GM23338 (cell line): ENCODE data around the gene CMYA5. TPM values are rescaled to one million over a fixed set of nuclear protein-coding genes. Genes with fewer than 3 reads are reported as not detected.

Source experiments
- ATAC-seq: fragments of 200-7000 bp; cut with Tn5 transposase; 3 replicates; pipeline ENCODE4 v1.9.1; 2020
- DNase-seq: peaks from one replicate; pipeline ENCODE4 v3.0.0-alpha.2; 2015; ENCODE audit warnings: low spot score
- H2AFZ ChIP-seq: fragments of 200-600 bp; sonication (generic); 2 replicates; pipeline ENCODE4 v1.8.0; 2016; ENCODE audit warnings: antibody characterized with exemption, mild to moderate bottlenecking, moderate library complexity
- H3F3A ChIP-seq: fragments of 200-600 bp; sonication (generic); replicated peaks from 2 replicates; pipeline ENCODE4 v1.8.0; 2017; ENCODE audit warnings: antibody characterized with exemption, mixed run types, low read depth
- H3K27ac ChIP-seq: fragments of 200-600 bp; sonication (generic); 2 replicates; pipeline ENCODE4 v1.6.1; 2016; ENCODE audit warnings: low read depth
- H3K27me3 ChIP-seq: fragments of 200-600 bp; sonication (generic); 2 replicates; pipeline ENCODE4 v1.8.0; 2016; ENCODE audit warnings: mild to moderate bottlenecking, mixed run types, moderate library complexity; ENCODE audit not compliant: insufficient read depth
- H3K36me3 ChIP-seq: fragments of 200-600 bp; sonication (generic); 2 replicates; pipeline ENCODE4 v1.8.0; 2016; ENCODE audit warnings: mild to moderate bottlenecking; ENCODE audit not compliant: insufficient read depth
- H3K4me1 ChIP-seq: fragments of 200-600 bp; sonication (generic); 2 replicates; pipeline ENCODE4 v1.8.0; 2016; ENCODE audit warnings: mild to moderate bottlenecking, moderate library complexity; ENCODE audit not compliant: insufficient read depth
- H3K4me2 ChIP-seq: fragments of 200-600 bp; sonication (generic); 2 replicates; pipeline ENCODE4 v1.7.1; 2017; ENCODE audit warnings: mixed run types
- H3K4me3 ChIP-seq: fragments of 200-600 bp; sonication (generic); 2 replicates; pipeline ENCODE4 v1.6.1; 2016; ENCODE audit warnings: mixed run types
- H3K79me2 ChIP-seq: fragments of 200-600 bp; sonication (generic); replicated peaks from 2 replicates; pipeline ENCODE4 v1.8.0; 2017; ENCODE audit warnings: mild to moderate bottlenecking; ENCODE audit not compliant: insufficient read depth
- H3K9me2 ChIP-seq: fragments of 200-600 bp; sonication (generic); 2 replicates; pipeline ENCODE4 v1.8.0; 2017; ENCODE audit not compliant: insufficient read depth
- H4K20me1 ChIP-seq: fragments of 200-600 bp; sonication (generic); replicated peaks from 2 replicates; pipeline ENCODE4 v1.8.0; 2017; ENCODE audit warnings: mild to moderate bottlenecking; ENCODE audit not compliant: insufficient read depth
- H3K27ac Mint-ChIP-seq: 2 replicates; pipeline ENCODE4 v1.8.0; 2020; ENCODE audit warnings: inconsistent platforms, mild to moderate bottlenecking, moderate library complexity, mixed read lengths
- H3K27me3 Mint-ChIP-seq: 3 replicates; pipeline ENCODE4 v1.8.0; 2022; ENCODE audit warnings: low read depth, mild to moderate bottlenecking, moderate library complexity, mixed read lengths, inconsistent platforms; ENCODE audit not compliant: insufficient read depth, poor library complexity
- H3K36me3 Mint-ChIP-seq: 3 replicates; pipeline ENCODE4 v1.8.0; 2021; ENCODE audit warnings: low read depth, mild to moderate bottlenecking, inconsistent platforms, moderate library complexity, mixed read lengths
- H3K4me1 Mint-ChIP-seq: 3 replicates; pipeline ENCODE4 v1.8.0; 2020; ENCODE audit warnings: mild to moderate bottlenecking, inconsistent platforms, mixed read lengths
- H3K4me3 Mint-ChIP-seq: 3 replicates; pipeline ENCODE4 v1.8.0; 2021; ENCODE audit warnings: moderate library complexity, mild to moderate bottlenecking, inconsistent platforms, mixed read lengths
- H3K9me3 Mint-ChIP-seq: 3 replicates; pipeline ENCODE4 v1.8.0; 2020; ENCODE audit warnings: moderate library complexity, mild to moderate bottlenecking, inconsistent platforms, mixed read lengths
- CREB1 ChIP-seq: fragments of 250-450 bp; sonication (Bioruptor Pico); IDR thresholded peaks from 2 replicates; pipeline ENCODE4 v1.5.0; 2020; ENCODE audit warnings: low read depth, mild to moderate bottlenecking, moderate library complexity
- ETS1 ChIP-seq: IDR thresholded peaks from 2 replicates; pipeline ENCODE4 v1.6.1; 2016; ENCODE audit warnings: antibody characterized with exemption
- EZH2 ChIP-seq: fragments of 200-600 bp; sonication (generic); IDR thresholded peaks from one replicate; pipeline ENCODE4 v1.8.0; 2017; ENCODE audit warnings: antibody characterized with exemption, mild to moderate bottlenecking, low read depth; ENCODE audit not compliant: unreplicated experiment
- EZH2phosphoT487 ChIP-seq: fragments of 200-600 bp; sonication (generic); IDR thresholded peaks from one replicate; pipeline ENCODE4 v1.8.1; 2018; ENCODE audit warnings: antibody characterized with exemption; ENCODE audit not compliant: unreplicated experiment
- JUNB ChIP-seq: IDR thresholded peaks from one replicate; pipeline ENCODE4 v1.6.1; 2016; ENCODE audit warnings: antibody characterized with exemption; ENCODE audit not compliant: unreplicated experiment
- NANOG ChIP-seq: IDR thresholded peaks from 2 replicates; pipeline ENCODE4 v1.6.1; 2016; ENCODE audit warnings: antibody characterized with exemption, borderline replicate concordance
- POLR2AphosphoS5 ChIP-seq: IDR thresholded peaks from 2 replicates; pipeline ENCODE4 v1.6.1; 2016; ENCODE audit warnings: antibody characterized with exemption, low read depth
- STAT1 ChIP-seq: IDR thresholded peaks from one replicate; pipeline ENCODE4 v1.6.1; 2016; ENCODE audit warnings: antibody characterized with exemption; ENCODE audit not compliant: unreplicated experiment
- ZNF114 ChIP-seq: fragments of 250-450 bp; sonication (Bioruptor Pico); IDR thresholded peaks from 2 replicates; pipeline ENCODE4 v1.5.0; 2020; ENCODE audit warnings: mild to moderate bottlenecking, moderate library complexity
- polyA plus RNA-seq: library from polyadenylated mRNA; unstranded; fragments of >200 nt; fragmentation: Nextera tagmentation; extraction: Ambion mirVana; gene quantifications from 2 replicates; pipeline ENCODE4 v1.2.1, GENCODE V29; 2016
- total RNA-seq: library from RNA; depleted of rRNA; stranded (reverse); fragments of >200 nt; shearing (Covaris generic); gene quantifications from 2 replicates; pipeline ENCODE4 v1.2.3, GENCODE V29; 2014
- TF ChIP-seq, protein P1 (sequence below), 2 experiments: fragments of 200-600 bp in 1 of 2; sonication (generic) in 1 of 2; conservative IDR thresholded peaks; 2 replicates each; pipeline versions ENCODE4 v1.5.1 to v1.6.1; 2016 to 2017; ENCODE audit warnings: antibody characterized with exemption in 2 of 2, low read depth in 2 of 2, mild to moderate bottlenecking in 2 of 2, moderate library complexity in 1 of 2
- TF ChIP-seq, protein P2 (sequence below): IDR thresholded peaks from one replicate; pipeline ENCODE4 v1.6.1; 2018; ENCODE audit warnings: antibody characterized with exemption; ENCODE audit not compliant: unreplicated experiment

CMYA5 gene
- total and polyA plus RNA-seq, 2 experiments from 2014 or later: 0.45 to 0.49 TPM

GRCh38 chr5:79794347-79794746, 104.7 kb downstream of the CMYA5 start:
- DNase-seq (no peak), ATAC-seq (no peak)
- H3K4me1 ChIP-seq: no peaks in the 10 kb centered on the region
- H4K20me1 ChIP-seq: no peaks in the 10 kb centered on the region; the same call in 1 of the 2 replicates
- H3K9me2 ChIP-seq: no peaks in the 10 kb centered on the region; the same call in 1 of the 2 replicates
- Mint-ChIP-seq H3K9me3 (no peaks in the 10 kb centered on the region), H3K4me3 (no peak overlapping the region), H3K27ac (no peak overlapping the region), H3K36me3 (no peaks in the 10 kb centered on the region), H3K4me1 (no peaks in the 10 kb centered on the region; the same call in 2 of the 3 replicates), H3K27me3 (peaks cover 4% of the 10 kb centered on the region)
- H3K4me3 ChIP-seq: no peak overlapping the region
- H3K79me2 ChIP-seq: no peaks in the 10 kb centered on the region
- no peaks in the 10 kb centered on the region for H3K36me3 ChIP-seq
- TF ChIP-seq, protein P1, sequence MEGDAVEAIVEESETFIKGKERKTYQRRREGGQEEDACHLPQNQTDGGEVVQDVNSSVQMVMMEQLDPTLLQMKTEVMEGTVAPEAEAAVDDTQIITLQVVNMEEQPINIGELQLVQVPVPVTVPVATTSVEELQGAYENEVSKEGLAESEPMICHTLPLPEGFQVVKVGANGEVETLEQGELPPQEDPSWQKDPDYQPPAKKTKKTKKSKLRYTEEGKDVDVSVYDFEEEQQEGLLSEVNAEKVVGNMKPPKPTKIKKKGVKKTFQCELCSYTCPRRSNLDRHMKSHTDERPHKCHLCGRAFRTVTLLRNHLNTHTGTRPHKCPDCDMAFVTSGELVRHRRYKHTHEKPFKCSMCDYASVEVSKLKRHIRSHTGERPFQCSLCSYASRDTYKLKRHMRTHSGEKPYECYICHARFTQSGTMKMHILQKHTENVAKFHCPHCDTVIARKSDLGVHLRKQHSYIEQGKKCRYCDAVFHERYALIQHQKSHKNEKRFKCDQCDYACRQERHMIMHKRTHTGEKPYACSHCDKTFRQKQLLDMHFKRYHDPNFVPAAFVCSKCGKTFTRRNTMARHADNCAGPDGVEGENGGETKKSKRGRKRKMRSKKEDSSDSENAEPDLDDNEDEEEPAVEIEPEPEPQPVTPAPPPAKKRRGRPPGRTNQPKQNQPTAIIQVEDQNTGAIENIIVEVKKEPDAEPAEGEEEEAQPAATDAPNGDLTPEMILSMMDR (conservative IDR thresholded peaks at IDR 0.05; ENCODE audit: low read depth in 2 of 2): no peak
- no peak for TF ChIP-seq NANOG
- TF ChIP-seq POLR2AphosphoS5: no peak
- no peak for TF ChIP-seq STAT1
- no peak for TF ChIP-seq ETS1
- no peak for TF ChIP-seq EZH2phosphoT487
- no peak for TF ChIP-seq JUNB
- no peaks in the 10 kb centered on the region for H3K27me3 ChIP-seq
- H3K27ac ChIP-seq: no peak overlapping the region
- no peak overlapping the region for H3K4me2 ChIP-seq
- no peak overlapping the region for H2AFZ ChIP-seq
- no peaks in the 10 kb centered on the region for H3F3A ChIP-seq

GRCh38 chr5:79795764-79796398, 106.2 kb downstream of the CMYA5 start:
- no peak overlapping the region for H3K4me2 ChIP-seq
- H3K4me3 ChIP-seq: no peak overlapping the region
- ATAC-seq (no peak), DNase-seq (no peak)
- no peak overlapping the region for H3K27ac Mint-ChIP-seq
- no peaks in the 10 kb centered on the region for H3K27me3 ChIP-seq
- no peaks in the 10 kb centered on the region; the same call in 1 of the 2 replicates for H3K9me2 ChIP-seq
- H4K20me1 ChIP-seq: no peaks in the 10 kb centered on the region; the same call in 1 of the 2 replicates
- peaks cover under 1% of the 10 kb centered on the region; the same call in 1 of the 3 replicates for H3K4me1 Mint-ChIP-seq
- H3F3A ChIP-seq: no peaks in the 10 kb centered on the region
- no peak overlapping the region for H2AFZ ChIP-seq
- H3K27ac ChIP-seq: no peak overlapping the region
- H3K27me3 Mint-ChIP-seq: peaks cover 2% of the 10 kb centered on the region
- no peak overlapping the region for H3K4me3 Mint-ChIP-seq
- H3K79me2 ChIP-seq: no peaks in the 10 kb centered on the region
- no peaks in the 10 kb centered on the region for H3K4me1 ChIP-seq
- H3K36me3 ChIP-seq: no peaks in the 10 kb centered on the region
- no peaks in the 10 kb centered on the region for H3K36me3 Mint-ChIP-seq
- H3K9me3 Mint-ChIP-seq: no peaks in the 10 kb centered on the region
- TF ChIP-seq ZNF114: no peak
- no peak for TF ChIP-seq CREB1 (CRISPR knock-in tag)
- TF ChIP-seq STAT1: no peak
- TF ChIP-seq POLR2AphosphoS5: no peak
- TF ChIP-seq ETS1: no peak
- TF ChIP-seq, protein P1 (conservative IDR thresholded peaks at IDR 0.05; ENCODE audit: low read depth in 2 of 2): no peak
- no peak for TF ChIP-seq EZH2
- TF ChIP-seq NANOG: no peak
- no peak for TF ChIP-seq JUNB
- TF ChIP-seq, protein P2, sequence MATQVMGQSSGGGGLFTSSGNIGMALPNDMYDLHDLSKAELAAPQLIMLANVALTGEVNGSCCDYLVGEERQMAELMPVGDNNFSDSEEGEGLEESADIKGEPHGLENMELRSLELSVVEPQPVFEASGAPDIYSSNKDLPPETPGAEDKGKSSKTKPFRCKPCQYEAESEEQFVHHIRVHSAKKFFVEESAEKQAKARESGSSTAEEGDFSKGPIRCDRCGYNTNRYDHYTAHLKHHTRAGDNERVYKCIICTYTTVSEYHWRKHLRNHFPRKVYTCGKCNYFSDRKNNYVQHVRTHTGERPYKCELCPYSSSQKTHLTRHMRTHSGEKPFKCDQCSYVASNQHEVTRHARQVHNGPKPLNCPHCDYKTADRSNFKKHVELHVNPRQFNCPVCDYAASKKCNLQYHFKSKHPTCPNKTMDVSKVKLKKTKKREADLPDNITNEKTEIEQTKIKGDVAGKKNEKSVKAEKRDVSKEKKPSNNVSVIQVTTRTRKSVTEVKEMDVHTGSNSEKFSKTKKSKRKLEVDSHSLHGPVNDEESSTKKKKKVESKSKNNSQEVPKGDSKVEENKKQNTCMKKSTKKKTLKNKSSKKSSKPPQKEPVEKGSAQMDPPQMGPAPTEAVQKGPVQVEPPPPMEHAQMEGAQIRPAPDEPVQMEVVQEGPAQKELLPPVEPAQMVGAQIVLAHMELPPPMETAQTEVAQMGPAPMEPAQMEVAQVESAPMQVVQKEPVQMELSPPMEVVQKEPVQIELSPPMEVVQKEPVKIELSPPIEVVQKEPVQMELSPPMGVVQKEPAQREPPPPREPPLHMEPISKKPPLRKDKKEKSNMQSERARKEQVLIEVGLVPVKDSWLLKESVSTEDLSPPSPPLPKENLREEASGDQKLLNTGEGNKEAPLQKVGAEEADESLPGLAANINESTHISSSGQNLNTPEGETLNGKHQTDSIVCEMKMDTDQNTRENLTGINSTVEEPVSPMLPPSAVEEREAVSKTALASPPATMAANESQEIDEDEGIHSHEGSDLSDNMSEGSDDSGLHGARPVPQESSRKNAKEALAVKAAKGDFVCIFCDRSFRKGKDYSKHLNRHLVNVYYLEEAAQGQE: no peak
